Endodermal cell (in vitro differentiated cells): Measurements from ENCODE around the gene MCM6. TPM values are rescaled to one million over a fixed set of nuclear protein-coding genes. Genes with fewer than 3 reads are reported as not detected.

Experiments
- DNase-seq: peaks from one replicate; pipeline ENCODE4 v3.0.0-alpha.2; 2017
- H3K27ac ChIP-seq: 2 replicates; pipeline ENCODE4 v1.5.1; 2013; ENCODE audit warnings: mild to moderate bottlenecking, low read depth, low read length, moderate library complexity
- H3K27me3 ChIP-seq: 2 replicates; pipeline ENCODE4 v1.6.1; 2013; ENCODE audit warnings: mild to moderate bottlenecking, low read length, moderate library complexity; ENCODE audit not compliant: insufficient read depth, control insufficient read depth, poor library complexity, severe bottlenecking
- H3K36me3 ChIP-seq: 2 replicates; pipeline ENCODE4 v1.7.0; 2013; ENCODE audit warnings: mild to moderate bottlenecking, low read length, moderate library complexity; ENCODE audit not compliant: control insufficient read depth, insufficient read depth
- H3K4me1 ChIP-seq: one replicate; pipeline ENCODE4 v1.7.0; 2013; ENCODE audit warnings: low read length; ENCODE audit not compliant: control insufficient read depth, insufficient read depth
- H3K4me3 ChIP-seq: 2 replicates; pipeline ENCODE4 v1.5.1; 2013; ENCODE audit warnings: mild to moderate bottlenecking, low read length, moderate library complexity
- H3K9ac ChIP-seq: 2 replicates; pipeline ENCODE4 v1.6.1; 2013; ENCODE audit warnings: mild to moderate bottlenecking, low read length, moderate library complexity; ENCODE audit not compliant: poor library complexity, severe bottlenecking; ENCODE audit errors: extremely low read depth
- H3K9me3 ChIP-seq: 2 replicates; pipeline ENCODE4 v1.6.1; 2013; ENCODE audit warnings: mild to moderate bottlenecking, low read length, moderate library complexity; ENCODE audit not compliant: control insufficient read depth
- H3K27ac Mint-ChIP-seq: 2 replicates; pipeline ENCODE4 v1.8.0; 2020; ENCODE audit warnings: mixed read lengths
- H3K27me3 Mint-ChIP-seq: 2 replicates; pipeline ENCODE4 v1.8.0; 2021; ENCODE audit warnings: mild to moderate bottlenecking, mixed read lengths; ENCODE audit not compliant: insufficient read depth
- H3K36me3 Mint-ChIP-seq: 2 replicates; pipeline ENCODE4 v1.8.0; 2020; ENCODE audit warnings: low read depth, mixed read lengths
- H3K4me1 Mint-ChIP-seq: 2 replicates; pipeline ENCODE4 v1.8.0; 2020; ENCODE audit warnings: mixed read lengths
- H3K4me3 Mint-ChIP-seq: 2 replicates; pipeline ENCODE4 v1.8.0; 2020; ENCODE audit warnings: mild to moderate bottlenecking, moderate library complexity, mixed read lengths
- H3K9me3 Mint-ChIP-seq: 2 replicates; pipeline ENCODE4 v1.8.0; 2020; ENCODE audit warnings: mild to moderate bottlenecking, mixed read lengths
- WGBS, 2 experiments: methylation state at CpG; one replicate each; pipeline versions ENCODE4 v1.1.5 to v1.1.7; 2013; ENCODE audit warnings: missing lambda C conversion rate in 2 of 2, mixed read lengths in 1 of 2; ENCODE audit not compliant: insufficient coverage in 1 of 2, insufficient read length in 1 of 2; 5-methylcytosine and 5-hydroxymethylcytosine counted together
- total RNA-seq, 2 donors: library from RNA; stranded (reverse); fragmentation: NEBNext Ultra II Directional in 1 of 2; extraction: Animal tissue kit (Norgen Biotek cat#: 25700) in 1 of 2; gene quantifications; 2 replicates in 1 of 2; 3 replicates in 1 of 2; pipeline ENCODE4 v1.2.1, GENCODE V29; 2021
- TF ChIP-seq, protein P1 (sequence below): fragments of 200-600 bp; sonication (generic); conservative IDR thresholded peaks from 2 replicates; pipeline ENCODE4 v1.5.0; 2021; ENCODE audit warnings: antibody characterized with exemption, mild to moderate bottlenecking

The MCM6 gene
- total RNA-seq, 2 donors from 2014 or later: 140 to 141 TPM

- H3K27ac ChIP-seq: no peak overlapping the region
- H3K9me3 ChIP-seq: peaks cover 30% of the 10 kb centered on the region
- peaks cover 2% of the 10 kb centered on the region for H3K27me3 Mint-ChIP-seq
- H3K27me3 ChIP-seq: no peaks in the 10 kb centered on the region
- H3K9me3 Mint-ChIP-seq: peaks cover 26% of the 10 kb centered on the region
- peaks cover 7% of the 10 kb centered on the region for H3K4me1 Mint-ChIP-seq
- TF ChIP-seq, protein P1, sequence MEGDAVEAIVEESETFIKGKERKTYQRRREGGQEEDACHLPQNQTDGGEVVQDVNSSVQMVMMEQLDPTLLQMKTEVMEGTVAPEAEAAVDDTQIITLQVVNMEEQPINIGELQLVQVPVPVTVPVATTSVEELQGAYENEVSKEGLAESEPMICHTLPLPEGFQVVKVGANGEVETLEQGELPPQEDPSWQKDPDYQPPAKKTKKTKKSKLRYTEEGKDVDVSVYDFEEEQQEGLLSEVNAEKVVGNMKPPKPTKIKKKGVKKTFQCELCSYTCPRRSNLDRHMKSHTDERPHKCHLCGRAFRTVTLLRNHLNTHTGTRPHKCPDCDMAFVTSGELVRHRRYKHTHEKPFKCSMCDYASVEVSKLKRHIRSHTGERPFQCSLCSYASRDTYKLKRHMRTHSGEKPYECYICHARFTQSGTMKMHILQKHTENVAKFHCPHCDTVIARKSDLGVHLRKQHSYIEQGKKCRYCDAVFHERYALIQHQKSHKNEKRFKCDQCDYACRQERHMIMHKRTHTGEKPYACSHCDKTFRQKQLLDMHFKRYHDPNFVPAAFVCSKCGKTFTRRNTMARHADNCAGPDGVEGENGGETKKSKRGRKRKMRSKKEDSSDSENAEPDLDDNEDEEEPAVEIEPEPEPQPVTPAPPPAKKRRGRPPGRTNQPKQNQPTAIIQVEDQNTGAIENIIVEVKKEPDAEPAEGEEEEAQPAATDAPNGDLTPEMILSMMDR: peak; percentile 42
- no peaks in the 10 kb centered on the region for H3K4me1 ChIP-seq
- no peak overlapping the region for H3K27ac Mint-ChIP-seq
- peaks cover 4% of the 10 kb centered on the region for H3K36me3 Mint-ChIP-seq
- DNase-seq: no peak
- no peak overlapping the region for H3K4me3 Mint-ChIP-seq
- no peaks in the 10 kb centered on the region for H3K36me3 ChIP-seq
- no peak overlapping the region for H3K9ac ChIP-seq
- H3K4me3 ChIP-seq: no peak overlapping the region
- WGBS, 2 experiments: 39 to 50% methylated on average over 2 of the region's 2 CpGs
These were observed 76.5 kb downstream of the MCM6 start for GRCh38 chr2:135799738-135800137.

GRCh38 chr2:135798762-135799161, 77.5 kb downstream of the MCM6 start:
- WGBS, 2 experiments: 78 to 88% methylated on average over 4 of the region's 4 CpGs
- peaks cover 26% of the 10 kb centered on the region for H3K9me3 Mint-ChIP-seq
- peaks cover 4% of the 10 kb centered on the region for H3K36me3 Mint-ChIP-seq
- H3K4me3 Mint-ChIP-seq: no peak overlapping the region
- Histone ChIP-seq H3K27me3 (no peaks in the 10 kb centered on the region), H3K9me3 (peaks cover 30% of the 10 kb centered on the region), H3K4me1 (no peaks in the 10 kb centered on the region), H3K4me3 (no peak overlapping the region), H3K27ac (no peak overlapping the region), H3K9ac (no peak overlapping the region), H3K36me3 (no peaks in the 10 kb centered on the region)
- H3K4me1 Mint-ChIP-seq: peaks cover 7% of the 10 kb centered on the region
- TF ChIP-seq, protein P1: peak; percentile 43
- no peak overlapping the region for H3K27ac Mint-ChIP-seq
- DNase-seq: no peak
- peaks cover 2% of the 10 kb centered on the region for H3K27me3 Mint-ChIP-seq

DNA sequence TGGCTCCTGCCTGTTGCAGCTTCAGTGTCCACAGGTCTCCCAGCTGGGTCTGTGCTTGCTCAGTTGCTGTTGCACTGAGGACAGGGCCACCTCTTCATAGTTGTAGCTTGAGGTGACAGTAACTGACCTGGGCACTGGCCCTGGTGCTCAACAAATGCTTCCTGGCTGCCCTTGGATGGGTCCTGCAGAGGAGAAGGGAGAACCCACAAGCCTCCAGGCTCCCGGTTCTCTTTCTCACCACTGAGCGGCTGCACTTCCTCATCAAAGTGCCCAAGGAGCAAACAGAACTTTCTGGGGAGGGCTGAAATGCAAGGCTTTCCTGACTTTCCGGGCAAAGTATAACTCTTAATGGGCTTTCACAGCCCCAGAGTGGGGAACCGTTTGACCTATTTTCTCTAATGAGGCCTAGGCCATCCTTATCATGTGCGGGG, 78.0 kb downstream of the MCM6 start:
- H3K4me1 ChIP-seq: no peaks in the 10 kb centered on the region
- DNase-seq: no peak
- H3K27me3 ChIP-seq: no peaks in the 10 kb centered on the region
- H3K9ac ChIP-seq: no peak overlapping the region
- peaks cover 26% of the 10 kb centered on the region for H3K9me3 Mint-ChIP-seq
- H3K9me3 ChIP-seq: peaks cover 30% of the 10 kb centered on the region
- H3K4me3 ChIP-seq: no peak overlapping the region
- H3K27ac Mint-ChIP-seq: no peak overlapping the region
- peaks cover 4% of the 10 kb centered on the region for H3K36me3 Mint-ChIP-seq
- H3K27ac ChIP-seq: no peak overlapping the region
- WGBS, 2 experiments: 75 to 100% methylated on average over 3 to 5 of the region's 5 CpGs
- TF ChIP-seq, protein P1: no peak
- peaks cover 3% of the 10 kb centered on the region for H3K4me1 Mint-ChIP-seq
- no peak overlapping the region for H3K4me3 Mint-ChIP-seq
- peaks cover 2% of the 10 kb centered on the region for H3K27me3 Mint-ChIP-seq
- H3K36me3 ChIP-seq: no peaks in the 10 kb centered on the region
